ENCODE results near the gene ST7.

GRCh38 chr7:117129521-117129955 is 176.2 kb downstream of the ST7 start:
- TF ChIP-seq, protein P1, sequence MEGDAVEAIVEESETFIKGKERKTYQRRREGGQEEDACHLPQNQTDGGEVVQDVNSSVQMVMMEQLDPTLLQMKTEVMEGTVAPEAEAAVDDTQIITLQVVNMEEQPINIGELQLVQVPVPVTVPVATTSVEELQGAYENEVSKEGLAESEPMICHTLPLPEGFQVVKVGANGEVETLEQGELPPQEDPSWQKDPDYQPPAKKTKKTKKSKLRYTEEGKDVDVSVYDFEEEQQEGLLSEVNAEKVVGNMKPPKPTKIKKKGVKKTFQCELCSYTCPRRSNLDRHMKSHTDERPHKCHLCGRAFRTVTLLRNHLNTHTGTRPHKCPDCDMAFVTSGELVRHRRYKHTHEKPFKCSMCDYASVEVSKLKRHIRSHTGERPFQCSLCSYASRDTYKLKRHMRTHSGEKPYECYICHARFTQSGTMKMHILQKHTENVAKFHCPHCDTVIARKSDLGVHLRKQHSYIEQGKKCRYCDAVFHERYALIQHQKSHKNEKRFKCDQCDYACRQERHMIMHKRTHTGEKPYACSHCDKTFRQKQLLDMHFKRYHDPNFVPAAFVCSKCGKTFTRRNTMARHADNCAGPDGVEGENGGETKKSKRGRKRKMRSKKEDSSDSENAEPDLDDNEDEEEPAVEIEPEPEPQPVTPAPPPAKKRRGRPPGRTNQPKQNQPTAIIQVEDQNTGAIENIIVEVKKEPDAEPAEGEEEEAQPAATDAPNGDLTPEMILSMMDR (IDR thresholded peaks at IDR 0.05; ENCODE audit: low read depth, low read length): no peak
- TF ChIP-seq POLR2A (IDR thresholded peaks at IDR 0.05; ENCODE audit: extremely low read depth, insufficient read length): no peak
